H1 (cell line): ENCODE results near the gene CAV1. TPM values are rescaled to one million over a fixed set of nuclear protein-coding genes. Genes with fewer than 3 reads are reported as not detected.

Source experiments
- CTCF ChIA-PET: fragments of 300-600 bp; sonication (Branson Sonifier 250); formaldehyde crosslinking; loops from one replicate; lab custom pipeline; 2021; ENCODE audit not compliant: partially characterized antibody; lab: Charles Lee
- POLR2A ChIA-PET: fragments of 300-600 bp; sonication (Branson Sonifier 250); formaldehyde crosslinking; loops from one replicate; lab custom pipeline; 2021; ENCODE audit warnings: inconsistent platforms; ENCODE audit not compliant: partially characterized antibody; lab: Charles Lee
- DNase-seq, 2 experiments: peaks; one replicate each; pipeline versions ENCODE4 v3.0.0 to v3.0.0-alpha.2; 2010 to 2022; ENCODE audit warnings: low spot score in 2 of 2, low read depth in 1 of 2, mixed read lengths in 1 of 2
- FAIRE-seq: peaks from 2 replicates; lab custom pipeline; 2011; peaks lifted over from hg19 to GRCh38; lab: Jason Lieb, UNC
- H2AFZ ChIP-seq: 2 replicates; pipeline ENCODE4 v1.8.1; 2012; ENCODE audit warnings: low read length, inconsistent platforms
- H2AK5ac ChIP-seq: 2 replicates; pipeline ENCODE4 v1.6.1; 2013; ENCODE audit warnings: low read depth, low read length
- H2BK120ac ChIP-seq: replicated peaks from 2 replicates; pipeline ENCODE3; 2013; ENCODE audit warnings: low read depth, low read length, inconsistent platforms
- H2BK12ac ChIP-seq: 2 replicates; pipeline ENCODE4 v1.6.1; 2013; ENCODE audit warnings: low read depth, low read length
- H2BK15ac ChIP-seq: 2 replicates; pipeline ENCODE4 v1.6.1; 2013; ENCODE audit warnings: low read length
- H2BK20ac ChIP-seq: 2 replicates; pipeline ENCODE4 v1.6.1; 2013; ENCODE audit warnings: low read length
- H2BK5ac ChIP-seq: 2 replicates; pipeline ENCODE4 v1.6.1; 2013; ENCODE audit warnings: low read depth, low read length
- H3K14ac ChIP-seq: 2 replicates; pipeline ENCODE4 v1.6.1; 2013; ENCODE audit warnings: inconsistent platforms; ENCODE audit not compliant: insufficient read length
- H3K18ac ChIP-seq: 2 replicates; pipeline ENCODE4 v1.6.1; 2013; ENCODE audit warnings: low read length; ENCODE audit errors: extremely low read depth
- H3K23ac ChIP-seq: 2 replicates; pipeline ENCODE4 v1.6.1; 2013; ENCODE audit warnings: inconsistent platforms; ENCODE audit not compliant: insufficient read length
- H3K23me2 ChIP-seq: 2 replicates; pipeline ENCODE4 v1.6.1; 2013; ENCODE audit warnings: low read depth, low read length
- H3K27ac ChIP-seq: 2 replicates; pipeline ENCODE4 v1.6.1; 2011; ENCODE audit warnings: low read depth, low read length, inconsistent platforms
- H3K27me3 ChIP-seq, 4 experiments: replicated peaks in 1 of 4; 1 replicate in 1 of 4; 2 replicates in 3 of 4; pipeline versions ENCODE4 v1.6.1 to v1.8.1; 2011 to 2013; ENCODE audit warnings: low read length in 3 of 4, mild to moderate bottlenecking in 3 of 4, inconsistent platforms in 2 of 4, mixed read lengths in 2 of 4, moderate library complexity in 1 of 4; ENCODE audit not compliant: control insufficient read depth in 3 of 4, insufficient read depth in 3 of 4; ENCODE audit errors: extremely low read depth in 1 of 4
- H3K36me3 ChIP-seq, 4 experiments: 2 replicates each; pipeline versions ENCODE4 v1.6.1 to v1.8.1; 2011 to 2013; ENCODE audit warnings: mild to moderate bottlenecking in 4 of 4, low read length in 3 of 4, moderate library complexity in 2 of 4, control low read depth in 1 of 4, inconsistent platforms in 1 of 4; ENCODE audit not compliant: insufficient read depth in 4 of 4, control insufficient read depth in 2 of 4
- H3K4ac ChIP-seq: replicated peaks from 2 replicates; pipeline ENCODE3; 2013; ENCODE audit warnings: low read length, low read depth, mixed read lengths, inconsistent platforms; ENCODE audit not compliant: insufficient read length
- H3K4me1 ChIP-seq, 4 experiments: replicated peaks in 1 of 4; 1 replicate in 1 of 4; 2 replicates in 3 of 4; pipeline versions ENCODE4 v1.6.1 to v1.8.1; 2011 to 2013; ENCODE audit warnings: low read length in 3 of 4, inconsistent platforms in 2 of 4, mixed read lengths in 1 of 4; ENCODE audit not compliant: insufficient read depth in 4 of 4, control insufficient read depth in 3 of 4
- H3K4me2 ChIP-seq, 2 experiments: 2 replicates each; pipeline versions ENCODE4 v1.6.1 to v1.8.1; 2011 to 2013; ENCODE audit warnings: low read depth in 2 of 2, low read length in 2 of 2, control low read depth in 1 of 2, inconsistent platforms in 1 of 2, mild to moderate bottlenecking in 1 of 2; ENCODE audit not compliant: insufficient read depth in 1 of 2
- H3K4me3 ChIP-seq, 4 experiments: fragments of 200-600, 300-600 bp in 1 of 4; sonication (generic), shearing (Covaris generic), sonication (Bioruptor Twin) in 1 of 4; 2 replicates each; pipeline versions ENCODE4 v1.5.1 to v1.8.1; 2011 to 2016; ENCODE audit warnings: low read length in 4 of 4, low read depth in 3 of 4, control low read depth in 2 of 4, inconsistent platforms in 2 of 4, mild to moderate bottlenecking in 2 of 4, mixed read lengths in 1 of 4, moderate library complexity in 1 of 4; ENCODE audit not compliant: insufficient read depth in 2 of 4; ENCODE audit errors: extremely low read depth in 1 of 4
- H3K56ac ChIP-seq: replicated peaks from 2 replicates; pipeline ENCODE3; 2013; ENCODE audit warnings: low read depth, mild to moderate bottlenecking, mixed read lengths, low read length, inconsistent platforms; ENCODE audit not compliant: insufficient read length
- H3K79me1 ChIP-seq: 2 replicates; pipeline ENCODE4 v1.6.1; 2013; ENCODE audit warnings: low read depth, low read length, control low read depth
- H3K79me2 ChIP-seq, 2 experiments: 2 replicates each; pipeline versions ENCODE4 v1.6.1 to v1.8.1; 2012 to 2013; ENCODE audit warnings: low read length in 2 of 2, mild to moderate bottlenecking in 2 of 2, inconsistent platforms in 1 of 2; ENCODE audit not compliant: insufficient read depth in 2 of 2, control insufficient read depth in 1 of 2
- H3K9ac ChIP-seq, 4 experiments: replicated peaks in 1 of 4; 1 replicate in 1 of 4; 2 replicates in 3 of 4; pipeline versions ENCODE4 v1.6.1 to v1.8.1; 2011 to 2013; ENCODE audit warnings: low read depth in 3 of 4, low read length in 3 of 4, control low read depth in 2 of 4, mild to moderate bottlenecking in 2 of 4, moderate library complexity in 2 of 4, inconsistent platforms in 1 of 4; ENCODE audit errors: extremely low read depth in 1 of 4
- H3K9me3 ChIP-seq, 2 experiments: 2 replicates each; pipeline versions ENCODE4 v1.6.1 to v1.8.1; 2012 to 2013; ENCODE audit warnings: mild to moderate bottlenecking in 2 of 2, moderate library complexity in 2 of 2, control low read depth in 1 of 2, inconsistent platforms in 1 of 2, low read depth in 1 of 2, low read length in 1 of 2, mixed read lengths in 1 of 2; ENCODE audit not compliant: insufficient read depth in 2 of 2
- H4K20me1 ChIP-seq, 2 experiments: replicated peaks in 1 of 2; 2 replicates each; pipeline versions ENCODE3 to v1.8.1; 2011 to 2013; ENCODE audit warnings: inconsistent platforms in 2 of 2, low read length in 2 of 2, mild to moderate bottlenecking in 1 of 2; ENCODE audit not compliant: insufficient read depth in 2 of 2, control insufficient read depth in 1 of 2
- H4K5ac ChIP-seq: 2 replicates; pipeline ENCODE4 v1.6.1; 2013; ENCODE audit warnings: low read length, low read depth, mixed read lengths, inconsistent platforms; ENCODE audit not compliant: insufficient read length
- H4K8ac ChIP-seq: 2 replicates; pipeline ENCODE4 v1.8.0; 2013; ENCODE audit warnings: mild to moderate bottlenecking, moderate library complexity, low read length, inconsistent platforms; ENCODE audit not compliant: insufficient read depth; ENCODE audit errors: extremely low read depth
- H4K91ac ChIP-seq: replicated peaks from 2 replicates; pipeline ENCODE3; 2013; ENCODE audit warnings: low read length, mixed read lengths, inconsistent platforms; ENCODE audit not compliant: insufficient read length
- KDM4A ChIP-seq: IDR thresholded peaks from one replicate; pipeline ENCODE4 v1.7.1; 2012; ENCODE audit warnings: low read depth, mild to moderate bottlenecking, moderate library complexity, low read length, inconsistent platforms; ENCODE audit not compliant: severe bottlenecking
- POLR2A ChIP-seq, 2 experiments: IDR thresholded peaks; 1 replicate in 1 of 2; 2 replicates in 1 of 2; pipeline ENCODE4 v1.6.1; 2011; ENCODE audit warnings: low read depth in 2 of 2, low read length in 2 of 2, mild to moderate bottlenecking in 2 of 2; ENCODE audit errors: control extremely low read depth in 1 of 2
- RNF2 ChIP-seq: fragments of 200-900, 300-1000 bp; sonication (generic); IDR thresholded peaks from 2 replicates; pipeline ENCODE4 v1.7.1; 2016; ENCODE audit warnings: borderline replicate concordance, low read depth, mild to moderate bottlenecking, antibody characterized with exemption, low read length; ENCODE audit not compliant: poor library complexity, severe bottlenecking; ENCODE audit errors: missing control alignments
- TAF7 ChIP-seq: optimal IDR thresholded peaks from 2 replicates; pipeline ENCODE3; 2011; ENCODE audit warnings: low read depth, mild to moderate bottlenecking, inconsistent platforms, low read length, moderate library complexity, borderline replicate concordance
- YY1 ChIP-seq: IDR thresholded peaks from 2 replicates; pipeline ENCODE4 v1.6.1; 2011; ENCODE audit warnings: low read depth, mild to moderate bottlenecking, low read length
- WGBS, 2 experiments: shearing (Covaris generic) in 1 of 2; methylation state at CpG; one replicate each; pipeline versions ENCODE4 v1.1.6 to v1.1.7; 2013 to 2015; ENCODE audit warnings: low lambda C conversion rate in 2 of 2, mixed read lengths in 2 of 2, inconsistent platforms in 1 of 2, low coverage in 1 of 2, missing lambda C conversion rate in 1 of 2; ENCODE audit not compliant: insufficient replicate concordance in 2 of 2, insufficient coverage in 1 of 2, insufficient read length in 1 of 2; ENCODE audit errors: extremely low coverage in 1 of 2, missing lambda C conversion rate in 1 of 2; 5-methylcytosine and 5-hydroxymethylcytosine counted together
- polyA plus RNA-seq, 7 experiments: library from polyadenylated mRNA; depleted of rRNA in 3 of 7; stranded (reverse) in 5 of 7; unstranded in 2 of 7; fragments of >200 nt in 5 of 7; fragments of 200-250 nt in 2 of 7; gene quantifications; 1 replicate in 5 of 7; 2 replicates in 1 of 7; 4 replicates in 1 of 7; pipeline versions ENCODE4 v1.2.1 to v1.2.3, GENCODE V29; 2011 to 2013; ENCODE audit warnings: missing spikeins in 2 of 7, mixed read lengths in 2 of 7
- total RNA-seq: library from RNA; stranded (reverse); fragmentation: NEBNext Ultra II Directional; extraction: Animal tissue kit (Norgen Biotek cat#: 25700); gene quantifications from 2 replicates; pipeline ENCODE4 v1.2.1, GENCODE V29; 2021
- TF ChIP-seq, protein P1 (sequence below): IDR thresholded peaks from 2 replicates; pipeline ENCODE4 v1.6.1; 2011; ENCODE audit warnings: low read depth, mild to moderate bottlenecking, low read length; ENCODE audit not compliant: insufficient read depth

Gene CAV1
- total and polyA plus RNA-seq, 2 of the 8 experiments (the other 6 are each of a cell fraction or from before 2014, with no cell fraction given), result 16.3 to 21.8 TPM

DNA sequence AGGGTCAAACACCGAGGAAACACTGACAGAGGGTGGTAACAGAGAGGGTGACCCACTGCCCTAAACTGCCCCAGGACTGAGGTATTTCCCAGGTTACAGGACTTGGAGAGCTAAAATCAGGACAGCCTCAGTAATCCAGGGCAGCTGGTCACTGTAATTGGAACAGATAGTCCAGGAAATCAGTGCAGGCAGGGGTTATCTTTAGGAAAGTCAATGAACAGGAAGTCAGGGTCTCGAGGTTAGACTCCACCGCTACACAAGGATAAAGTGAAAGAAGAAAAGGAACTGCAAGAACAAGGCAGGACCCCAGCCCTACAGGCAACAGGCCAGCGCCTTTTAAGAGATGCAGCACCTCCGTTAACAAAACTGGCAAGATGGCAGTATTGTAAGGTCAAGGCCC lies 61.1 kb downstream of the CAV1 start:
- no peaks in the 10 kb centered on the region for H3K27me3 ChIP-seq
- WGBS, 2 experiments, result 88% methylated on average over 5 of the region's 5 CpGs; no CpG with 5 or more reads in 1 of the 2 experiments
- H2BK12ac ChIP-seq, result no peak overlapping the region
- H3K27ac ChIP-seq, result no peak overlapping the region
- no peaks in the 10 kb centered on the region for H3K9me3 ChIP-seq
- H3K4me3 ChIP-seq, result no peak overlapping the region
- peaks cover 0 to 2% (median 0%) of the 10 kb centered on the region in 4 experiments; a peak in 1 of 7 replicates for H3K4me1 ChIP-seq
- H3K23me2 ChIP-seq, result no peaks in the 10 kb centered on the region
- no peaks in the 10 kb centered on the region for H3K36me3 ChIP-seq
- DNase-seq, result no peak
- H3K79me1 ChIP-seq, result no peaks in the 10 kb centered on the region
- H4K20me1 ChIP-seq, result no peaks in the 10 kb centered on the region
- H3K4me2 ChIP-seq, result no peak overlapping the region
- no peaks in the 10 kb centered on the region for H3K79me2 ChIP-seq
- POLR2A ChIA-PET, result no interaction called here
- no peak overlapping the region for H4K91ac ChIP-seq
- FAIRE-seq, result no peak
- no peak overlapping the region for H3K9ac ChIP-seq
- H3K18ac ChIP-seq, result no peak overlapping the region
- CTCF ChIA-PET, result interaction anchor here (0.5 to 5.8 kb wide), 10 partner anchors 10 to 447 kb away, joined by 3 to 107 read pairs (median 4); no protein-coding TSS in a partner anchor
- H3K56ac ChIP-seq, result no peak overlapping the region
- H2AFZ ChIP-seq, result no peak overlapping the region
- H4K5ac ChIP-seq, result no peak overlapping the region
- no peak overlapping the region for H3K4ac ChIP-seq
- no peak overlapping the region for H2AK5ac ChIP-seq
- no peak overlapping the region for H2BK5ac ChIP-seq
- no peak overlapping the region for H2BK15ac ChIP-seq
- no peak overlapping the region for H3K23ac ChIP-seq
- no peak overlapping the region for H2BK120ac ChIP-seq
- H2BK20ac ChIP-seq, result no peak overlapping the region
- no peak overlapping the region for H3K14ac ChIP-seq
- no peak overlapping the region for H4K8ac ChIP-seq
- TF ChIP-seq RNF2 (no peak), POLR2A (IDR thresholded peaks at IDR 0.05; ENCODE audit: control extremely low read depth in 1 of 2, low read depth in 2 of 2, low read length in 2 of 2) (no peak), YY1 (no peak), KDM4A (no peak), TAF7 (no peak)
- TF ChIP-seq, protein P1, sequence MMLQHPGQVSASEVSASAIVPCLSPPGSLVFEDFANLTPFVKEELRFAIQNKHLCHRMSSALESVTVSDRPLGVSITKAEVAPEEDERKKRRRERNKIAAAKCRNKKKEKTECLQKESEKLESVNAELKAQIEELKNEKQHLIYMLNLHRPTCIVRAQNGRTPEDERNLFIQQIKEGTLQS, result no peak
